Measurements from ENCODE around the gene ECHS1.
A peak's percentile ranks its signal among the peaks of the same experiment; 100 is the strongest.
"Not testable (repeated sequence)": the region's sequence is repeated elsewhere in the genome, so short reads cannot be mapped to it uniquely, and the experiment has no call there.

The ECHS1 gene

GRCh38 chr10:133399123-133399601, 26.0 kb upstream of the ECHS1 start:
- DNase-seq (ENCODE audit: low spot score): no peak

GRCh38 chr10:133397938-133398337, 24.8 kb upstream of the ECHS1 start:
- DNase-seq (ENCODE audit: low spot score): no peak

GRCh38 chr10:133396035-133396624, 23.0 kb upstream of the ECHS1 start:
- no peak for DNase-seq (ENCODE audit: low spot score)

- DNase-seq (ENCODE audit: low spot score): no peak
Measured at GRCh38 chr10:133394801-133395221, 21.7 kb upstream of the ECHS1 start.

GRCh38 chr10:133394064-133394663, 21.0 kb upstream of the ECHS1 start, which contains the start of gene MTG1:
MTG1 (plus strand) TSS chr10:133394157; CDS start chr10:133394221, 64 bp downstream.
- peak; percentile 97 for DNase-seq (ENCODE audit: low spot score)

GRCh38 chr10:133393401-133394063, 20.4 kb upstream of the ECHS1 start:
- DNase-seq (ENCODE audit: low spot score): no peak

GRCh38 chr10:133391761-133392518, 18.8 kb upstream of the ECHS1 start:
- DNase-seq (ENCODE audit: low spot score): no peak

- no peak for DNase-seq (ENCODE audit: low spot score)
Measured at GRCh38 chr10:133391249-133391635, 18.1 kb upstream of the ECHS1 start.

- no peak for DNase-seq (ENCODE audit: low spot score)
Measured at GRCh38 chr10:133390597-133391248, 17.6 kb upstream of the ECHS1 start.

- DNase-seq (ENCODE audit: low spot score): peak; percentile 57
Measured at GRCh38 chr10:133388973-133389818, 16.0 kb upstream of the ECHS1 start.

- no peak for DNase-seq (ENCODE audit: low spot score)
Measured at GRCh38 chr10:133388236-133388972, 15.2 kb upstream of the ECHS1 start.

- DNase-seq (ENCODE audit: low spot score): not testable (repeated sequence)
Measured at GRCh38 chr10:133386951-133387350, 13.8 kb upstream of the ECHS1 start.

- DNase-seq (ENCODE audit: low spot score): no peak
Measured at GRCh38 chr10:133385214-133385613, 12.1 kb upstream of the ECHS1 start.

- no peak for DNase-seq (ENCODE audit: low spot score)
Measured at GRCh38 chr10:133384071-133384470, 10.9 kb upstream of the ECHS1 start.

- DNase-seq (ENCODE audit: low spot score): no peak
Measured at GRCh38 chr10:133383551-133383950, 10.4 kb upstream of the ECHS1 start.

GRCh38 chr10:133381036-133381435, 7.9 kb upstream of the ECHS1 start:
- DNase-seq (ENCODE audit: low spot score): no peak

- DNase-seq (ENCODE audit: low spot score): no peak
Measured at GRCh38 chr10:133379801-133380666, 6.9 kb upstream of the ECHS1 start.

- DNase-seq (ENCODE audit: low spot score): no peak
Measured at GRCh38 chr10:133379152-133379800, 6.1 kb upstream of the ECHS1 start, which contains the start of gene PAOX. PAOX (plus strand) TSS chr10:133379262; CDS start chr10:133379317, 55 bp downstream.
